GM12892 (cell line): Measurements from ENCODE around the gene AIPL1.

Source experiments
- POLR2A ChIP-seq: IDR thresholded peaks from 2 replicates; pipeline ENCODE4 v1.6.1; 2011; ENCODE audit warnings: low read depth, low read length, control low read depth
- POLR2AphosphoS5 ChIP-seq: IDR thresholded peaks from 2 replicates; pipeline ENCODE4 v1.6.1; 2011; ENCODE audit warnings: low read depth, low read length, control low read depth
- TAF1 ChIP-seq: IDR thresholded peaks from 2 replicates; pipeline ENCODE4 v1.6.1; 2011; ENCODE audit warnings: low read depth, mild to moderate bottlenecking, control low read depth, low read length, borderline replicate concordance

DNA sequence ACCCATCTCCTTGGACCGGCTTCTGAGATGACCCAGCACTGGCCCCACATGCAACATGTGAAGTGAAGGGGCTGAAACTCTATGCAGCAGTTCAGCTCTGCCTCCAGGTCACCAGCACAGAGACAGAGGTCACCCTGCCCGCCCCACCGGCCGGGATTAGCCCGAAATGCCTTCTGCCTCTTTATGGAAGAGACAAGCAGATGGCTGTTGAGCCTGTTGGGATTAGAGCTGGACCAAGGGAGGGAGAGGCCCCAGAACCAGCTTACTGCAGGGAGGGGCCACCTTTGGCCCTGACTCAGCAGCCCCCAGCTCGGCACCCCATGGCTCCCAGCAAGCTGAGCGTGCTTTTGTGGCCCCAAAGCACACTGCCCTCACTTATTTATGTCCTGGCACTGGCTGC, 5.7 kb downstream of the AIPL1 start:
- no peak for TF ChIP-seq POLR2A
- no peak for TF ChIP-seq POLR2AphosphoS5
- no peak for TF ChIP-seq TAF1
